DMS53 treated with DMSO at 0.1 percent for 48 hours (cell line): ENCODE results near the gene DENND11.

Experiments
- DNase-seq: peaks from one replicate; lab custom pipeline; 2025; ENCODE audit not compliant: unreplicated experiment; lab: John Stamatoyannopoulos, UW

Gene DENND11

DNA sequence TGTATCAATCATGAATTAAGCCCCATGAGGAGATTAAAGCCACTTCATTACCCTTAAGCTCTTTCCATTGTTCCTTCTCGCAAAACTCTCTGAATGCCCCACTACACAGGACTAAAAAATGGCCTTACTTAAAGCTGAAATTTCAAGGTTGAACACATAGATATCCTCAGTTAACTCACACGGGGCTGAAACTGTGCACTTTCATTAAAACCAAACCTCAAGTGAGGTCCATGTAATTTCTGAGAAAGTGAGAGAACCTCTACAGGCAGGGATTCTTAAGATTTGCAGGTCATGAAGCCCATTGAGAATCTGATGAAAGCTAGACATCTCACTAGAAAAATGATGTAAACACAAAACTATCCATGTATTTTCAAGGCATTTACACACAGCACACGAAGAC is 15.9 kb downstream of the DENND11 start:
- DNase-seq, result no peak

DNA sequence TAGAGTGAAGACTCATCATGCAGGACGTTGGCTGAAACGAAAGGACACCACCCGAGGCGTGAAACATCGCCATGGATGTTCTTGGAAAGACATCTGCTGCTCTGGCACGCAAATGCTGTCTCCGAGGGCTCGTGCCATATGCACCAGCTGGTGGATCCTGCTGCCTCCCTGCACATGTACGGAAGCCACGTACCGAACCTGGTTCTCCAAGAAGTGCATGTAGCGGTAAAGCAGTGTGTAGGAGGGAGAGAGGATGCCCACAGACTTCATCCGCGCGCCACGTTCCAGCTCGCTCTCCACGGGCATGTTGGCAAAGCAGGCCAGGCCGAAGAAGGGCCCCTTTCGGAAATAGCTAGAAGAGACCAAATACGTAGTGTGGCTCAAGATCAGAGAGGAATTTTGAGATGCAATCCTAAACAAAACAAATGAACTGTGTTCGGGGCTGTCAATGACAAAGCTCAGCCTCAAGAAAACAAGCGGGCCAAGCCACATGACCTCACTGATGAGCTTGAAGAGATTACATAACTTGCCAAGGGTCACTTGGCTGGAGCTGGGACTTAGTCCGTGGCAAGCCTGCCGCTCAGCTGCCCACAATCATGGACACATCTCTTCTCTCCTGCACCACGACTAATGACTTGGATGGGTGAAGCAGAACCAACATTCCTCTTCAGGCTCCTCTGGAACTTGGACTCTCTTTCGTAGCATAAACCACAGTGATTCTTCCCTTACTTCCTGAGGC is 16.5 kb downstream of the DENND11 start:
- DNase-seq, result no peak

DNA sequence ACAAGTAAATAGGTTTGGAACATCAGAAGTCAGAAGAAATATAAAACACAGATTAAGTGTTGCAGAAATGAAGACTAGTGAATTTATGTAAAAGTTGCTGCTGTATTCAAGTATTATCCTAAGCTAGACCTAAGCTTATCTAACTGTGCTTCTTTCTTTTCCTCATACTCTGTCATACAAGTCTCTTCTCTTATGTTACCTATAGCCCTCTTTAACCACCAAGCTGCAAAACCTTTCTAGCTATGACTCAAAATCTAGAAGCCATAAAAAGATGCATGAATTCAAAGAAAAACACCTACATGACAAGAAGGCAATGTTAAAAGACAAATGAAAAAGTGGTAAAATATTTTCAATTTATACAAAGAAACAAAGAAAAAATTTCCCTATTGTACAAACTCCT is 23.0 kb downstream of the DENND11 start:
- no peak for DNase-seq

DNA sequence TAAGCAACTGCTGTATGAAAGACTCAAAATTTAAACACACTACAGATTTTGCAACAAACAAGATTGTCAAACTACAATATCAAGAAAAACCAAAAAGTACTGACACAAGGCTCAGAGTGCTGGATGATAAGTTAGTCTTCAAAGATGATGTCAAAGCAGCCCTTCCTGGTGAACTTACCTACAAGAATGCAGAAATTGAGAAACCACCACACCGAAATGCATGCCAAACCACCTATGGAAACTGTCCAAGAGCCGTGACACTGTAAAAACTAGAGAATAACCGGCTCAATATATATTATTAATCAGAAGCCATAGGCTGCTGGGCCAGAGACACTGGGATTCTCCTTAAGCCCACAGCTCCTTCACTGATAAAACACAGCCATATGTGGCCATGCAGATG is 25.3 kb downstream of the DENND11 start:
- DNase-seq, result no peak

DNA sequence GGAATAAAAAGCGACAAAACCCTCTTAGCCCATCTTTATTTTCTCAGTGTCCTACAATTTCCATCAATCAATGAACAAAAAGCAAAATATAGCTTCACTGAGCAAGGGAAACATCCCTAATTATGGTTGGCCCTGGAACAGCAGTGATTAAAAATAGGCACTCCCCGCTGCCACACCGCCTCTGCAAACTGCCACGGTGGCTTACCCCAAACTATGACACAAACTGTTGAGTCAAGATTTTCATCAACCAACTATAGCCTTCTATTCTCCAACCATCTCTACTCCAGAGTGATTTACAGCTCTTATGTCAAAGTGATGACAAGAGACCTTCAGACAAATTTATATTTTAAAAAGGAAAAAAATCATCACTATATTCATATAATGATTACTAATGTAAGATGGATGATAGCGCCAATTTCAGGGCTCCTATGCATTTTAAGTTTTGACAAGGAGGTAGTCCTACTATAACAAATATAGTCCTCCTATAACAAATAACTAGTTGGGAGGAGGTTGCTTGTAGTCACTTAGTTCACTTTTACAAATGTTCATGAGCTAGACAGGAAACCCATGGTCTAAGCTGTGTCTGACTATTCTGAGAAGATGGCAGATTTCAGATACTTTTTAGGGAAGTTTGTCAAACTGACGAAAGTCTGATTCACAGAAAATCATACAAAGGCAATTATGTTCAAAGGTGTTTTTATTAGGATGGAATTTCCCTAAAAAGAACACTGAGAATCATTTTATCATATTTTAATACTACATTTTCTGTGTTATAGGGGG is 26.3 kb downstream of the DENND11 start:
- no peak for DNase-seq

DNA sequence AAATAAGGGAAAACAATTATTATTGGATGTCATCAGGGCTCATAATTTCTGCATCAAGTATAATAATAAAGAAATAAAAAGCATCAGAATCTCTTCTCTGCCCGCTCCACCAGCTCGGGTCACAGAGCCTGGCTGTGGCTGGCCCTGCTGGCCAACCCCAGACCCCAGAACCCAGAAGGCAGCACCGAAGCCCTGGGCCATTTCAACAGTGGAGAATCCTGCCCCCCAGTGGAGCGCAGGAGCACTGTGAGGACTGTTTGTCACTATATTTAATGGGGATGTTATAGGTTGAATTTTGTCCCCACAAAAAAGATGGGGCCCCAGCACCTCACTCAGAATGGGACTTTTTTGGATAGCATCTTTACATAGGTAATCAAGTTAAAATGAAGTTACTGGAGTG is 27.3 kb downstream of the DENND11 start:
- no peak for DNase-seq

DNA sequence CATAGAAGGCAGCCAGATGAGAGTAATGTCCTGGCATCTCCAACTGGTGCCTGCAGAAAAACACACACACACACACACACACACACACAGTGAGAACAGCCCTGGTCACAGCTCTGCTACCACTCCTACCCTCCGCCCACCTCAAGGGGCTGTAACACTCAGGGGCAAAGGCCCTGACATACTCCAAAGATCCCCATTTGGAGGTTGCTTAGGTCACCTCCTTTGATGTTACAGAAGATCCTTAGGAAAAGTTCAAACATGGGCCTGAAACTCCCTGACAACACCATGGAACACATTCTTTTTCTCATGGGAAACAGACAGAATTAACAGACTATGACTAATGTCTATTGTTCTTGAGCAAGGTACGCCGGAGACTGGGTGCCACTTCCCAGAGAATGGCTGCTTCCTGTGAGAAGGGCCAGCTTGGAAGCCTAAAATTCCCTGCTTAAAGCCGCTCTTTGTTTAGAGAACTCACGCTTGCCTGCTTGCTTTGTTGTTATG is 27.7 kb downstream of the DENND11 start:
- no peak for DNase-seq

DNA sequence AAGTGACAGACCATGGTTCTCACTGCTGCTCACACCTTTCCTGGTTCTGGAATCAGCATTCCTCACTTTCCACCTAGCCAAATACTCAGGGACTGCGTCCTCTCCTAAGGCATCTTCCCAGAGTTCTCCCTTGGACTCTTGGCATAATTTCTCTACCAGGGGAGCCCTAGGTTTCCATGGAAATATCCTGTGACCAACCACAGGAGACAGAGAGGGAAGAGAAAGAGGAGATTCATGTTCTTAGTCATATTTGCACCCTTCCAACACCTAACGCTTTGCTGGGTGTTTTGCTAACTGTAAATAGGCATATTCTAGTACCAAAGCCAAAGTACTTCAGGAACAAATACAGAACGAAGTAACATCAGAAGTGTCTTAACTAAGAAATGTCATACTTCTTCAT is 28.6 kb downstream of the DENND11 start:
- DNase-seq, result no peak

DNA sequence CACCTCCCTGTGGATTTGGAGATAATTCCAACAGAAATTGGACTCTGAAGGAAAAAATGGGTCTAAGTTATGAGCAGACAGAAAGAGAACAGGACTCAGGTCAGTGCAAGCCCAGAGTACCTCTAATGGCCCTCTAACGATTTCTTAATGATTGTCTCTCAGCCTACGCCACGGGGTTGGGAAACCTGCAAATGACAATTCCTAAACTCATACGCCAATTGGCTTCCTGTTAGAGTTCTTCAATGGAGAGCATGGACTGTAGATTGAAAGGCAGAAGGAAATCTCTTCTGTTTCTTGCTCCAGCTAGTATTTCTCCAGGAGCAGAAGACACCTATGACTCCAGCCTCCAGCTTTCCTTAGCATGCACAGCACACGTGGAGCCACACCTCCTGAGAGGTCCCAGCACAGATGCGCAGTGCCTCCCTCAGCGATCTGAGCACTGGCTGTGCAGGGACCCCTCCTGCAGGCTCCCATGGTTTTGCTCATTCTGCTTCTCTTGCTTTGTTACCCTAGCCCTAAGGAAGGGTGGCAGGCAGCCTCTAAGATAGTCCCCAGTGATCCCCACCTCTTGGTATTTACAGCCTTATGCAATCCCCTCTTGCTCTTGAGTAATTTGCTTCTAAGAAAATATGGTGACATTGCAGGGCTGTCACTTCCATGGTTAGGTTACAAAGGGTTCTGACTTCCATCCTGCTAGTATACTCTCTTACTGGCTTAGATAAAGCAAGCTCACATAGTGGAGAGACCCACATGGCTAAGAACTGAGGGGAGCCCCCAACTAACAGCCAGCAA is 30.1 kb downstream of the DENND11 start:
- no peak for DNase-seq

DNA sequence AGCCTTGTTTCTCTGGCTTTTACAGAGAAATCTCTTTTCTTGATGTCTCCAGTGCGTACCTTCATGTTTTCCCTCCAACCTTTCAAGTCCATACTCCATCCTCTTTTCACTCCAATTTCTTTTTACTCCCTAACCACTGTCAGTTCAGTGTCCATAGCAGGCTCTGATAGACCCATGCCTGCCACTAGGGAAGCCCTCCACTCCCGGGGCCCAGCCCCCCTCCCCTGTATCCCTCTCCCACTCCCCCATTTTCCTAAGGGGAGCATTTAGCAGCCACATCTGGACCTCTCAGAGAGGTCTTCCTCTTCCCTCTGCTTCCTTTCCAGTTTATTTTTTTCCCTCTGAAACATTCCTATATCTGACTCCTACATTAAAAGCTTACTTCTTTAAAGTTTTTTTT is 33.1 kb downstream of the DENND11 start:
- no peak for DNase-seq

DNA sequence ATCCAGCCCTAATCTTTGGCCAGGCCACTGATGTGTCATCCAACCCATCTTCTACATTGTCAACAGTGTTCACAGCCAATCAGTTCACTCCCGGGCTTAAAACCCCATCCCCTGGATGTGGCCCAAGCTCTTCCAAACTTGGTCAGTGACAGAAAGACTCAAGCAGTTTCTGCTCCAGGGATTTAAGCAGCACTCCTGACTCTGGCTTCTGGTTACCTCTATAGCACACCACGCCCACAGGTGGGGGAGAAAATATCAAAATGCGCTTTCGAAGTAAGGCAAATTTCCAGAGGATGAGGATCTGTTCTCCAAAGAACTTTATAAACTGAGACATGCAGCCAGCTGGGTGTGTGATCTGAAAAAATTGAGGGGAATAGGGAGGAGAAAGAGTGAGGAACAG is 35.9 kb downstream of the DENND11 start:
- DNase-seq, result no peak

DNA sequence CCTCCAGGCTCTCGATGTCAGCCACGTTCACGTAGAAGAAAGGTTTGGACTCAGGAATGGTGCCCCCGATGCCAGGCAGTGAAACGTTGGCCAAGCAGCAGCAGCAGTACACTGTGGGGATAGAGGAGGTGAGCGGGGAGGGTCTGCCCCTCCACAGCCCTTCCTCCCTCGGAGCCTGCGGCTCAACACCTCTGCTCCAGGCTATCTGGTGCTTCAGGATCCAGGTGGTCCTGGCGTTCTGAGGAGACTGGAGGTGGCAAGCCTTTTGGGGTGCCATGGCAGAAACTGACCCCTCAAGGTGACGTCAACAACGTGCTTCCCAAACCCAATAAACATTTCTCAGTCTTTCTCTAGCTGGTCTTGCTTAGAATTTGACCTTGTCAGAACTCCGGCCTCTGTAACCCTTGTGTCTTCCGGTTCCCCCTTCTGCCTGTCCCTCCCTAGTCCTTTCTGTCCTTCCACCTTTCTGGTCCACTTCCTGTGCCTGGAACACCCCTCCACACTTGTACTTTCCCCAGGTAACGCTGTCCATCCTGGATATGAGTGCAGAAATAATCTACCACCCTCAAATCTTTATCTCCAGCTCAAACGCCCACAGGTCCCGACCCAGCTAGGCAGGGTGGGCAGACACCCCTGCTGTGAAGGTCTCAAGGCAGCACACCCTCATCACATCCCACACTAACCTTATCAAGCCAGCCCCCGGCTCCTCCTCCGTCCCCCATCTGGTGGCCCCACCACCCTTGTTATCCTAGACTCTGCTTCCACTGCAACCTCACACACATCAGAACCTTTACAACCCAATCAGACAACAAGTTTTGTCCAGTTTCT is 36.5 kb downstream of the DENND11 start:
- no peak for DNase-seq

DNA sequence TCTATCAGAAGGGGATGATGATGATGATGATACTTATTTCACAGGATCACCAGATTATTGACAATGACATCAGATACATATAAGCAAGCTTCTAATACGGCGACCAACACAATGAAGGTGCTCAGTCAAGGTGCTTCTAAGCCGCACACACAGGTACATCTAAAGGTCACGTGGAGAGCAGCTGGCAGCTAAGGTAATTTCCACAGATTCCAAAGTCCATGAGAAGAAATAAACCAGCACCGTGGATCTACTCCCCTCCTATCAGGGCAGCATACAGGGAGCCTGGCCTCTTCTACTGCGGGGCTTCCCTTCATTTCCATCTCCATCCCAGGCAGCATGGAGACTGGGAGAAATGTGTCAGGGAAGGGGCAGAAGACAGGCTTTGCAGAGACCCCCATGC is 37.5 kb downstream of the DENND11 start:
- peak; percentile 5 for DNase-seq

DNA sequence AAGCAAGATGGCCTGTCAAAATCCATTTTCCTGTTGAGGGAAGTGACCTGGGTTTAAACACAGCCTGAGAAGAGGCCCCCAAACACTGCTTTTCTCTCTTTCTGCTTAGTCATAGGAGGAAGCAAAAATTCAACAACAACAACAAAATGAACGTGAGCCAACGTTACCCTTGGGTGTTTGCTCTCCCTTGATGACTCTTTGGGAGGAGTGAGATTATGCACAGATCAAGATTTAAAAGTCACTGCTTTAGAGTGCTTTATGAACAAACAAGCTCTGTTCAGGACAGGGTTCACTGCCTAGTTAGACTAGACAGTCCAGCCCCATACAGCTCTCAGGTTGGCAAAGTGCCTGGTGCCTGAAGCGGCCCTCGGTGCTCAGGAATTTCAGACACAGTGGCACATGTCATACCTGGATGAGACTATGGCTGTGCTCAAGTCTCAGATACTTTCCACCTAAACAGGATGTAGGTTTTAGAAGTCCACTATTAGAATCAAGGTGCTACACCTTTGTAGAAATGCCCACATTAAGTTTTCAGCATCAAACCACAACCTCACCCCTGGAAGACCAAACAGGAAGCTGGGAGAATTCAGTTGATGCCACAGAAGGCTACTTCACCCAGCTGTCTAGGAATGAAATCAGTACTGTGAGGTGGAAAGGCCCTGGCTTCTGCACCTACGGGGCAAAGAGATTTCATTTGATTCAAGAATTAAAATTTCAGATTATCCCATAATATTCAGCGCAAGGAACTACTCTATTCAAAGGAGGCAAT is 38.7 kb downstream of the DENND11 start:
- peak; percentile 80 for DNase-seq

DNA sequence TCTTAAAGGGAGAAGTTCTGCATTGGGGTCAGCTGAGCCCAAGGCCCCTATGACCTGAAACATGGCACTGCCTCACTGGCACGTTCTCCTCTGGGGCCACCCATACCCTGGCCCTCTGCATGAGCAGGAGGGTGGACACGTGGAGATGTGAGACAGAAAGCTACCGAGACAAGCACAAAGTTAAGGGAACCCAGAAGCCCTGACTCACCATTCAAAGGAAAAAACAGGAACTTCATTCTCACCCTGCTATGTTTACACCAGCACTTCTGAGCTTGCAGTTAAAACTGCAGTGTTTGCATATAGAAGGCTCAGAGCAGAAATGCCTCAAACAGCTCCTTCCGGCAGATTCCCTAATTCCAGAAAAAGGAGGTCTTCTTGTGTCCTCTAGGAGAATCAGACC is 41.7 kb downstream of the DENND11 start:
- DNase-seq, result no peak

DNA sequence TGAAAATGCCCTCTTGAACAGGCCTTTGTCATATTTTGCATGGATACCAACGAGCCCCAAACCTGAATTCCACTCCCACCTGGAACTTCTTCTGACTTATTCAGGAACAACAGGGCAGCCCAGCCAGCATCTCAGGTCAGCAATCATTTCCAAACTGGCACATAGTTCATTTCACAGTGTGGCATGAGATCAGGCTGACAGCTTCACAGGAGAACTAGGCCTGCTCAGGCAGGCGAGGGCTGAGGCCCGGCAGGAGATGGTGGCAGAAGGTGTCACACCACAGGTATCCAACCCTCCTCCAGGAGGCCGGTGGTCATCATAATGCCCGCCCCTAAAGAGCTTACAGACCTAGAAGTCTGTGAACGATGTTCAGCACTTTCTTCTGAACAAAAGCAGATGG is 42.5 kb downstream of the DENND11 start:
- no peak for DNase-seq

DNA sequence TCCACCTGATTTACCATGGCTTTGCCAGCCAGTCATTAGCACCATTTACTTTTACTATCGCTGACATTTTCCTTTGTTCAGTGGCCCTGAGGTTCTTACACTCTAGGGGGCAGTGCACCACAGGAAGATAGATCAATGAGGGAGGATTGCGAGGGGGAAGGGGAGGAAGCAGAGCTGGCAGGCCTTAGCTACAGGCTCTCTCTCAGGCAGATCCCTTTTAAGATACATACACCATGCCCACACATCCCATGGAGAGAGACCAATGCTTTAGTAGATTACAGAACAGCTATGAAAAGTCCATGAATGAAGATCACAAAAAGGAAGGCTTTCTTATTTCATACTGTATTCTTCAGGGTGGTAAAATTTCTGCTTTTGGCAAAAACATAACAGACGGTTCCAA is 47.4 kb downstream of the DENND11 start:
- DNase-seq, result peak; percentile 86

DNA sequence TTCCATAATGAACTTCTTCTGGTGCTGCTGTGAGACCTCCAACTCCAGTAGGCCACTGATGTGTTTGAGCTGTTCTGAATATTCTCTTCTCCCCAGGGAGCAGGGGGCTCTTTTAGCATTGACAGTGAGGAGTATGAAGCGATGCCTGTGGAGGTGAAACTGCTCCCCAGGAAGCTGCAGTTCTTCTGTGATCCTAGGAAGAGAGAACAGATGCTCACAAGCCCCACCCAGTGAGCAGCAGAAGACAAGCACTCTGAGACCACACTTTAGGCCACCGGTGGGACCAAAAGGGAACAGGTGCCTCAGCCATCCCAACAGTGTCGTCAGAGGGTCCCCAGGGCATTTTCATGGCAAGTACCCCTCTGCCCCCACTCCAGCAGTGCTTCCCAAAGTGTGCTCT is 49.3 kb downstream of the DENND11 start:
- DNase-seq, result no peak
